ENCODE data around the gene CUL9.

DNA sequence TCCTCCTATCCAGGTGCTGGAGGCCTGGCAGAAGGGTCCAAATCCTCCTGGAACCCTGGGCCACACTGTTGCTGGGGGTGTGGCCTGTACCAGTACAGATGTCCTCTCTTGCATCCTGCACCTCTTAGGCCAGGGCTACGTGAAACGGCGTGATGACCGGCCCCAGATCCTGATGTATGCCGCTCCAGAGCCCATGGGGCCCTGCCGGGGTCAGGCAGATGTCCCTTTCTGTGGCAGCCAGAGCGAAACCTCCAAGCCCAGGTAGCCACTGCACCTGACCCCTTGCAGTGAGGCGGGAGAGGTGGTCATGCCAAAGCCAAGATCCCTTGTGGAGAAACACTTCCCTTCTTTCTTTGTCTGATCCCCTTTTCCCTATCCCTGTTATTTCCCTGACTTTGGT is 33.1 kb downstream of the CUL9 start:
- TF ChIP-seq EZH2 (IDR thresholded peaks at IDR 0.05; ENCODE audit: low read length, unreplicated experiment) = no peak
- TF ChIP-seq CTCF (conservative IDR thresholded peaks at IDR 0.05; ENCODE audit: low read depth, low read length) = no peak
- TF ChIP-seq EZH2phosphoT487 (IDR thresholded peaks at IDR 0.05; ENCODE audit: borderline replicate concordance, low read length) = no peak
